Common myeloid progenitor, CD34-positive (primary cell): Measurements from ENCODE around the gene NPR2.

Source experiments
- CTCF ChIA-PET: fragments of 350-600 bp; sonication (Branson Sonifier 250); formaldehyde crosslinking; loops from one replicate; lab custom pipeline; 2021; ENCODE audit warnings: antibody characterized with exemption; lab: Charles Lee
- POLR2A ChIA-PET: fragments of 350-600 bp; sonication (Branson Sonifier 250); formaldehyde crosslinking; loops from one replicate; lab custom pipeline; 2021; ENCODE audit warnings: antibody characterized with exemption; lab: Charles Lee
- DNase-seq, 3 donors: peaks; one replicate each; pipeline versions ENCODE4 v3.0.0 to v3.0.0-alpha.2; 2013
- H3K27ac ChIP-seq, 2 experiments: 1 replicate in 1 of 2; 2 replicates in 1 of 2; pipeline ENCODE4 v1.7.0; 2013; ENCODE audit warnings: inconsistent platforms in 2 of 2, low read length in 2 of 2, mild to moderate bottlenecking in 2 of 2, low read depth in 1 of 2, moderate library complexity in 1 of 2; ENCODE audit not compliant: severe bottlenecking in 2 of 2, insufficient read depth in 1 of 2, poor library complexity in 1 of 2
- H3K27me3 ChIP-seq, 5 experiments: replicated peaks in 2 of 5; 1 replicate in 3 of 5; 2 replicates in 2 of 5; pipeline versions ENCODE4 v1.6.1 to v1.7.0; 2013; ENCODE audit warnings: low read length in 4 of 5, mild to moderate bottlenecking in 2 of 5, moderate library complexity in 2 of 5, inconsistent platforms in 1 of 5; ENCODE audit not compliant: insufficient read depth in 5 of 5, control insufficient read depth in 4 of 5
- H3K36me3 ChIP-seq, 4 experiments: 1 replicate in 2 of 4; 2 replicates in 2 of 4; pipeline versions ENCODE4 v1.6.1 to v1.7.0; 2013; ENCODE audit warnings: low read length in 3 of 4, control low read depth in 1 of 4, mild to moderate bottlenecking in 1 of 4; ENCODE audit not compliant: control insufficient read depth in 4 of 4, insufficient read depth in 4 of 4
- H3K4me1 ChIP-seq, 4 experiments: 1 replicate in 3 of 4; 2 replicates in 1 of 4; pipeline versions ENCODE4 v1.6.1 to v1.7.1; 2013; ENCODE audit warnings: low read length in 3 of 4, mild to moderate bottlenecking in 3 of 4, control low read depth in 1 of 4, inconsistent platforms in 1 of 4, moderate library complexity in 1 of 4; ENCODE audit not compliant: control insufficient read depth in 4 of 4, insufficient read depth in 4 of 4; ENCODE audit errors: control extremely low read depth in 1 of 4
- H3K4me3 ChIP-seq, 7 experiments: 1 replicate in 4 of 7; 2 replicates in 3 of 7; pipeline versions ENCODE4 v1.5.1 to v1.7.0; 2013; ENCODE audit warnings: mild to moderate bottlenecking in 7 of 7, low read length in 6 of 7, moderate library complexity in 6 of 7, inconsistent platforms in 2 of 7, low read depth in 2 of 7, control low read depth in 1 of 7; ENCODE audit not compliant: insufficient read depth in 4 of 7, control insufficient read depth in 1 of 7; ENCODE audit errors: extremely low read depth in 1 of 7
- H3K9me3 ChIP-seq, 5 experiments: 1 replicate in 4 of 5; 2 replicates in 1 of 5; pipeline versions ENCODE4 v1.6.1 to v1.7.1; 2013; ENCODE audit warnings: low read length in 4 of 5, mild to moderate bottlenecking in 2 of 5, inconsistent platforms in 1 of 5, low read depth in 1 of 5, moderate library complexity in 1 of 5; ENCODE audit not compliant: control insufficient read depth in 4 of 5, insufficient read depth in 2 of 5; ENCODE audit errors: control extremely low read depth in 1 of 5
- WGBS: methylation state at CpG from one replicate; pipeline ENCODE4 v1.1.5; 2013; ENCODE audit not compliant: insufficient coverage; 5-methylcytosine and 5-hydroxymethylcytosine counted together

Gene NPR2

DNA sequence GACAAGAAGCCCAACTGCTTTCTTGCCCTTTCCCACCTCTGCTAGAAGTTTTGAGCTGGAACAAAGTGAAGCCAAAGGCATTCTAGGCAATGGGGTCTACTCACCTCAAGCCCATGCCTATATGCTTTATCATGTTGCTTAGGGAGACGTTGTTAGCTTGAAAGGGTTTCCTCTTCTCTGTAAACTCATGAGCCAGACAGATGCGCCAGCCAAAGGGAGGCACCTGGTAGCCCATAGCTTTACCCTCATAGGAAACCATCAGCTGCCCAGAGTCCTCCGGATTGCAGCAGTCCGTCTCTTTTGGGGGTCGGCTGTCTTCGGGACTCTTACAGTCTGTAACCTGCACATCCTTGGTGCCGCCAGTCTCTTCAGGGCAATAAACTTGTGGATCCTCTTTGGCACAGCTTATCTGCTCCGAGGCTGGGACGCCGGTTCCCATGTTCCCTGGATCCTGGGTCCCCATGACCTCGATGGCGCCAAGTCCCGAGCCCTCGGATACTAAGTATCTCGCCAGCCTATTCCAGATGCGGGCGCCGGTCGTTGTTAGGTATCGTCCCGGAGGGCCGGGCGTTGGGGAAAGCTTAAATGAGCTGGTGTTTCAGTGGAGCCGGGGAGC lies 43.0 kb upstream of the NPR2 start:
- peak in 1 of 3 donors; percentile 53 for DNase-seq
- peak overlapping the region; percentile 18 to 84 for H3K27ac ChIP-seq
- H3K27me3 ChIP-seq: no peaks in the 10 kb centered on the region
- H3K4me1 ChIP-seq: peaks cover 10 to 45% (median 34%) of the 10 kb centered on the region in 4 experiments
- CTCF ChIA-PET: interaction anchor here (0.9 to 15.7 kb wide), 16 partner anchors 8 to 134 kb away, joined by 3 to 190 read pairs (median 4); partner anchors contain the start of genes CCDC107, CREB3, RMRP and TLN1
- H3K4me3 ChIP-seq: peak overlapping the region; percentile 79 to 92 (median 86)
- WGBS: 0% methylated on average over 23 of the region's 24 CpGs
- peaks cover 0 to 43% (median 27%) of the 10 kb centered on the region in 4 experiments for H3K36me3 ChIP-seq
- no peaks in the 10 kb centered on the region for H3K9me3 ChIP-seq
- POLR2A ChIA-PET: interaction anchor here (0.7 to 1.6 kb wide), 5 partner anchors 9 to 1108 kb away, joined by 3 to 10 read pairs (median 4); partner anchors contain the start of genes CREB3 and TLN1

GRCh38 chr9:35748858-35749514 lies 42.4 kb upstream of the NPR2 start, which contains the start of the genes GBA2 and RGP1:
Gene GBA2 (minus strand): TSS chr9:35749228. CDS start chr9:35748704, 524 bp downstream.
Gene RGP1 (plus strand): TSS chr9:35749287. CDS start chr9:35749756, 469 bp downstream.
- Histone ChIP-seq H3K4me3 (peak within 1 kb of the TSS; percentile 79 to 92 (median 86)), H3K9me3 (no peaks in the 10 kb centered on the region), H3K27me3 (no peaks in the 10 kb centered on the region), H3K36me3 (peaks cover 2 to 43% (median 29%) of the 10 kb centered on the region in 4 experiments), H3K4me1 (peaks cover 10 to 39% (median 34%) of the 10 kb centered on the region in 4 experiments), H3K27ac (peak within 1 kb of the TSS; percentile 18 to 84)
- ChIA-PET POLR2A (interaction anchor here (0.6 to 1.6 kb wide), 6 partner anchors 10 to 45 kb away, joined by 3 to 10 read pairs (median 4); partner anchors contain the start of genes CREB3 and TLN1), CTCF (interaction anchor here (0.7 to 15.7 kb wide), 14 partner anchors 9 to 133 kb away, joined by 3 to 190 read pairs (median 4); partner anchors contain the start of genes CCDC107, CREB3, RMRP and TLN1)
- DNase-seq: peak; percentile 32 to 72 (median 60)
- WGBS: under 1% methylated on average over 59 of the region's 69 CpGs

DNA sequence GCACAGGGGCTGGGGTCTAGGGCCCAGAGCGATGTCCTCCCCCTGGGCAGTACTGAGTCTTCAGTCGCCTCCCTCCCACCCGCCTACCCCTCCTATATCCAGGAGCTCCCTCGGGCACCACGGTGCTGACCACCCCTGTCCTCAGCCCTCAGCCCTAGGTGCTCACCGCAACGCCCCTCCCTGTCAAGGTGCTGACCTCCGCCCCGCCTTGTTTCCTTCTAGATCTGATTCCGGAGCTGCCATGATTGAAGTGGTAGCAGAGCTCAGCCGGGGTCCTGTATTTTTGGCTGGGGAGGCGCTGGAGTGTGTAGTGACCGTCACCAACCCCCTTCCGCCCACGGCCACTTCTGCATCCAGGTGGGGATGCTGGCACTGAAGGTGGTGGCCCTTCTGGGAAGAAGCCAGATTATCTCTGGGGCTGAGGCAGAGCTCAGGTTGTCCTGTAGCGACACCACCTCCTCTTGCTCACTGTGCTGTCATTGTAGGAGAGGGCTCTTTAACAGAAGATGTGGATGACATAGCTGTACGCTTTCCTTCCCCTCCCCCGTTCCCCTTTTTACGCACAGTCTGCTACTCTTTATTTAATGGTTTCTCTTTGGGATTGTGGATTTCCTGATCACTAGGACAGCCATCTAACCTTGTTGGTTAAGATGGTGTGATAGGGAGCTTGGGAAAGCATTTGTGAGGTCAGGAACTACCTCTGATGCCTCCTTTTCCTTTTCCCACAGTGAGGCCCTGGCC lies 41.7 kb upstream of the NPR2 start:
- Histone ChIP-seq H3K36me3 (peaks cover 2 to 42% (median 28%) of the 10 kb centered on the region in 4 experiments), H3K27ac (peak overlapping the region; percentile 18 to 84), H3K9me3 (no peaks in the 10 kb centered on the region), H3K4me1 (peaks cover 10 to 37% (median 34%) of the 10 kb centered on the region in 4 experiments), H3K4me3 (peak overlapping the region; percentile 79 to 92 (median 86)), H3K27me3 (no peaks in the 10 kb centered on the region)
- CTCF ChIA-PET: interaction anchor here (0.7 to 15.7 kb wide), 10 partner anchors 9 to 92 kb away, joined by 3 to 190 read pairs (median 4); partner anchors contain the start of genes CCDC107, CREB3, RMRP and TLN1
- peak; percentile 30 to 69 (median 61) for DNase-seq
- POLR2A ChIA-PET: interaction anchor here (0.6 to 1.6 kb wide), 4 partner anchors 11 to 45 kb away, joined by 3 to 4 read pairs (median 3); partner anchors contain the start of genes CREB3 and TLN1
- 4% methylated on average over 16 of the region's 19 CpGs for WGBS

DNA sequence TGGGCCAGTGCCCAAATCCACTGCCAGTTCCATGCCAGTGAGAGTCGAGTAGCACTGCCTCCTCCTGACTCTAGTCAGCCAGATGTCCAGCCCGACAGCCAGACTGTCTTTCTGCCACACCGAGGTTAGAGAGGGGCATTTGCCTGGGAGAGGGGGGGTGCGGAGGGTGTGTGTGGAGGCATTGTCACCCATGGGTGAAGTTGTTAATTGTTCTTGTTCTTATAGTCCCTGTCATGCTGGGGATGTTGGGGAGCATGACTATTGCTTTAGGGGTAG lies 41.2 kb upstream of the NPR2 start:
- H3K27ac ChIP-seq: peak overlapping the region; percentile 18 to 84
- no peaks in the 10 kb centered on the region for H3K27me3 ChIP-seq
- no CpG with 5 or more reads among the region's 4 CpGs for WGBS
- H3K4me1 ChIP-seq: peaks cover 10 to 39% (median 37%) of the 10 kb centered on the region in 4 experiments
- peak overlapping the region in 6 of 7 experiments; percentile 79 to 92 (median 86) for H3K4me3 ChIP-seq
- POLR2A ChIA-PET: interaction anchor here (0.6 to 1.6 kb wide), 3 partner anchors 10 to 35 kb away, joined by 3 to 4 read pairs (median 3); partner anchors contain the start of genes CREB3 and TLN1
- H3K36me3 ChIP-seq: peaks cover 2 to 43% (median 27%) of the 10 kb centered on the region in 4 experiments
- CTCF ChIA-PET: interaction anchor here (0.7 to 15.7 kb wide), 7 partner anchors 11 to 76 kb away, joined by 3 to 190 read pairs (median 4); partner anchors contain the start of genes CREB3 and TLN1
- no peak for DNase-seq
- H3K9me3 ChIP-seq: no peaks in the 10 kb centered on the region

DNA sequence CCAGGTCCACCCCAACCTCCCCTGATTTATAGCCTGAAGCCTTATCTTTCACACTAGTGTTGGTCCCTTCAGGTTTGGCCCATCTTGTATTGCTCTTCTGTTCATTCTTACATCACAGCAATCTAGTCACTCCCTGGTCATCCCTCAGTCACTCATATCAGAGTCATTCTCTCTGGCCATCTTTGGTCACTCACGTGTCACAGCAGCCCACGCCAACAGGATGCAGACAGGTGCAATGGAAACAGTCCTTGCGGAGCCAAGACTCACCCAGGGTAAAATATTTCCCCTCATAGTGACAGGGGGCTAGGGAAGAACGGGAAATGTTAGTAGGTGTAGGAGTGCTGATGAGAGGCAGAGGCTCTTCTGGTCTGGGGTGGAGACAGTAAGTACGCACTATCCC lies 37.9 kb upstream of the NPR2 start:
- H3K9me3 ChIP-seq: no peaks in the 10 kb centered on the region
- H3K4me3 ChIP-seq: no peak overlapping the region
- peaks cover 12 to 47% (median 39%) of the 10 kb centered on the region in 4 experiments for H3K4me1 ChIP-seq
- peaks cover 2 to 43% (median 27%) of the 10 kb centered on the region in 4 experiments for H3K36me3 ChIP-seq
- no peak for DNase-seq
- ChIA-PET POLR2A (interaction anchor here (0.6 kb wide), 1 partner anchor 425 kb away, joined by 3 read pairs; no protein-coding TSS in a partner anchor), CTCF (interaction anchor here (0.9 to 6.4 kb wide), 9 partner anchors 9 to 59 kb away, joined by 3 to 41 read pairs (median 6); partner anchors contain the start of gene SPAG8)
- 100% methylated on average over 1 of the region's 5 CpGs for WGBS
- H3K27me3 ChIP-seq: no peaks in the 10 kb centered on the region
- no peak overlapping the region for H3K27ac ChIP-seq

DNA sequence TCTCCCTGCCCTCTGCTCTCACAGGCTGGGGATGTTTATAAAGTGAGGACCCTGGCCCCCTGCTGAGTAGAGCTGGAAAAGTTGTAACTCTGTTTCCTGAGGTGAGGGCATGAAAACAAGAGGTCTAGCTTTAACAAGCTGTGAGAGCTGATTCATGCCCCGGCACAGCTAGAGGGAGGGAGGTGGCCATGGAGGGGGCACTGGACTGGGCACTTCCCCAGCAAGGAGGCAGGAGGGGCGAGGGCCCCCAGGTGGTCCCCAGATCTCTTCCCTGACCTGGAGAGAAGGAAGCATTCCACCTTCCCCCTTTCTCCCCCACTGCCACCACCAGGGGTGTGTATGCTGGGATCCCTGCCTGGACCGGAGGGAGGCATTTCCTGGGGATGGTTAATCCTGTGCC lies 37.1 kb upstream of the NPR2 start, which contains the start of gene MSMP:
Gene MSMP, minus strand, starts transcription at position 13 of the 400 bp plus-strand sequence. CDS start 147 bp downstream, outside the sequence.
- H3K27ac ChIP-seq: peak within 1 kb of the TSS in 1 of 2 experiments; percentile 45
- POLR2A ChIA-PET: interaction anchor here (0.5 kb wide), 1 partner anchor 626 kb away, joined by 7 read pairs; no protein-coding TSS in a partner anchor

More for the DNA sequence above, 37.1 kb upstream of the NPR2 start, which contains the start of gene MSMP:
- H3K27me3 ChIP-seq: no peaks in the 10 kb centered on the region
- CTCF ChIA-PET: interaction anchor here (1.1 to 6.4 kb wide), 12 partner anchors 9 to 58 kb away, joined by 3 to 41 read pairs (median 6); partner anchors contain the start of gene SPAG8
- H3K36me3 ChIP-seq: peaks cover 2 to 43% (median 27%) of the 10 kb centered on the region in 4 experiments
- peaks cover 17 to 54% (median 45%) of the 10 kb centered on the region in 4 experiments for H3K4me1 ChIP-seq
- 90% methylated on average over 2 of the region's 3 CpGs for WGBS
- H3K9me3 ChIP-seq: no peaks in the 10 kb centered on the region
- DNase-seq: no peak
- H3K4me3 ChIP-seq: no peak within 1 kb of the TSS
